Activated T-cell treated with anti-CD3 and anti-CD28 coated beads, Interleukin-2, amount 50 U/mL, for 48 hours (primary cell): ENCODE data around the gene PPP6R3.
A peak's percentile ranks its signal among the peaks of the same experiment; 100 is the strongest.
"Not testable (repeated sequence)": the region's sequence is repeated elsewhere in the genome, so short reads cannot be mapped to it uniquely, and the experiment has no call there.

Experiments used
- DNase-seq, 2 experiments: peaks; one replicate each; pipeline ENCODE4 v3.0.0-alpha.2; 2020

The PPP6R3 gene

GRCh38 chr11:68621826-68622225 lies 161.3 kb downstream of the PPP6R3 start:
- no peak for DNase-seq

GRCh38 chr11:68623706-68624105 lies 163.2 kb downstream of the PPP6R3 start:
- not testable (repeated sequence) for DNase-seq

GRCh38 chr11:68625069-68625468 lies 164.5 kb downstream of the PPP6R3 start:
- DNase-seq, result not testable (repeated sequence)

DNA sequence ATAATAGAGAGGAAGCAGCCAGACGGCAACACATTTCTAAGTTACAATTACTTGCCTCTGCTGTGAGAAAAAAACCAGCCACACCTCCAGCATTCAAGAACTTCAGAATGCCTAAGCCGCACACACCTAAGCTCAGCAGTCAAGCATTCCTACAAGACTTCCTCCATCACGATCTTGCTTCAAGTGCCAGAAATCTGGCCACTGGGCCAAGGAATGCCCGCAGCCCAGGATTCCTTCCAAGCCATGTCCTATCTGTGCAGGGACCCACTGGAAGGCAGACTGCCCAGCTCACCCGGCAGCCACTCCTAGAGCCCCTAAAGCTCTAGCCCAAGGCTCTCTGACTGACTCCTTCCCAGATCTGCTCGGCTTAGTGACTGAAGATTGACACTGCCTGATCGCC lies 165.7 kb downstream of the PPP6R3 start:
- DNase-seq, result not testable (repeated sequence)

DNA sequence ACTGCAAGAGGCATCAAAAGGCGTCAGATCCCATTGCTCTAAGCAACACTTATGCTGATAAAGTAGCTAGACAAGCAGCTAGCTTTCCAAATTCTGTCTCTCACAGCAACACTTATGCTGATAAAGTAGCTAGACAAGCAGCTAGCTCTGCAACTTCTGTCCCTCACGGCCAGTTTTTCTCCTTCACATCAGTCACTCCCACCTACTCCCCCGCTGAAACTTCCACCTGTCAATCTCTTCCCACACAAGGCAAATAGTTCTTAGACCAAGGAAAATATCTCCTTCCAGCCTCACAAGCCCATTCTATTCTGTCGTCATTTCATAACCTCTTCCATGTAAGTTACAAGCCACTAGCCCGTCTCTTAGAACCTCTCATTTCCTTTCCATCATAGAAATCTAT lies 168.3 kb downstream of the PPP6R3 start:
- DNase-seq, result not testable (repeated sequence)

- not testable (repeated sequence) for DNase-seq
These were observed 171.8 kb downstream of the PPP6R3 start for GRCh38 chr11:68632375-68632774.

DNA sequence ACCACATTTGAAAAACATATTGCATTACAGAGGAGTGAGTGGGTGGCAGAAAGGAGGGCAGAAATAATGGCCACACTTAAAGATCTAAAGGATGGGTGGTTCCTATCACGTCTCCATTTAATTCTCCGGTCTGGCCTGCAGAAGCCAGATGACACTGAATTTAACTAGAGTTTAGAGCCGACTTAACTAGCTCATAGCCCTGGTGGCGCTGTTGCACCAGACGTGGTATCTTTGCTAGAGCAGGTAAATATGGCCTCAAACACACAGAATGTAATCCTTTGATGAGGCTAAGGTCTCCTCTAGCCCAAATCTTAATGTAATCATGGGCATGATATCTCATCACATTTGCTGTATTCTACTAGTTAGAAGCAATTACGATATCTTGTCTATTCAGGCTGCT lies 172.2 kb downstream of the PPP6R3 start:
- peak; percentile 41 to 48 for DNase-seq

DNA sequence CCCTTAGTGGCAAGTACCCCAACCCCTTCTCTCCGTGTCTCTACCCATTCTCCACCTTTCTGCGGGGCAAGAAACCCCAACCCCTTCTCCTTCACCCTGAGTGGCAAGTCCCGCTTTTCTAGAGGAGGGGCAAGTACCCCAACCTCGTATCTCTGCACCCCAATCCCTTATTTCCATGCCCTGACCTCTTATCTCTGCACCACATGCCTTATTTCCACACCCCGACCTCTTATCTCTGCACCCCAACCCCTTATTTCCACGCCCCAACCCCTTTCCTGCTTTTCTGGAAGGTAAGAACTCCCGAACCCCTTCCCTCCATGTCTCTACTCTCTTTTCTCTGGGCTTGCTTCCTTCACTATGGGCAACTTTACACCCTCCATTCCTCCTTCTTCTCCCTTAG lies 174.1 kb downstream of the PPP6R3 start:
- not testable (repeated sequence) for DNase-seq

- not testable (repeated sequence) for DNase-seq
These were observed 174.6 kb downstream of the PPP6R3 start for GRCh38 chr11:68635172-68635571.

DNA sequence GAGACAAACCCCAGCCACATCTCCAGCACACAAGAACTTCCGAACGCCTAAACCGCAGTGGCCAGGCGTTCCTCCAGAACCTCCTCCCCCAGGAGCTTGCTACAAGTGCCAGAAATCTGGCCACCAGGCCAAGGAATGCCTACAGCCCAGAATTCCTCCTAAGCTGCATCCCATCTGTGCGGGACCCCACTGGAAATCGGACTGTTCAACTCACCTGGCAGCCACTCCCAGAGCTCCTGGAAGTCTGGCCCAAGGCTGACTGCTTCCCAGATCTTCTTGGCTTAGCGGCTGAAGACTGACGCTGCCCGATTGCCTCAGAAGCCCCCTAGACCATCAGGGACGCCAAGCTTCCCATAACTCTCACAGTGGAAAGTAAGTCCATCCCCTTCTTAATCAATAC lies 175.3 kb downstream of the PPP6R3 start:
- not testable (repeated sequence) for DNase-seq

- not testable (repeated sequence) for DNase-seq
These were observed 178.8 kb downstream of the PPP6R3 start for GRCh38 chr11:68639322-68639721.

DNA sequence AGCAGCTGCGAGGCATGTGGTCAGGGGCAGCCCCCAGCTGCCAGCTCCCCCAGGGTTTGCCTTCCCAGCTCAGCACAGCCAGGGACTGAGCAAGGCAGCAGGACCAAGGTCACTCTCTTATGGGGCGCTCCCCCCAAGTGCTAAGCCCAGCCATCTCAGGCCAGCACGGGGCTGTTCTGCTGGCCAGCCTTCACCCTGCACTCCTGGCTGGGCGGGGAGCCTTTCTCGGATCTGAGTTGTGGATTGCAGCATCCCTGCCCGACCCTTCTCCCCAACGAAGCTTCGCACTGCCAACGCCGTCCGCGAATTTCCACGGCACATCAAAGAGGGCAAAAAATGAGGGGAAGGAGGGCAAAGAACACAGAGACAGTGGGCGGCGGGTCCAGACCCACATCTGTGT lies 181.3 kb downstream of the PPP6R3 start:
- no peak for DNase-seq

GRCh38 chr11:68643585-68643984 lies 183.0 kb downstream of the PPP6R3 start:
- no peak for DNase-seq

GRCh38 chr11:68646832-68647231 lies 186.3 kb downstream of the PPP6R3 start:
- DNase-seq, result no peak

DNA sequence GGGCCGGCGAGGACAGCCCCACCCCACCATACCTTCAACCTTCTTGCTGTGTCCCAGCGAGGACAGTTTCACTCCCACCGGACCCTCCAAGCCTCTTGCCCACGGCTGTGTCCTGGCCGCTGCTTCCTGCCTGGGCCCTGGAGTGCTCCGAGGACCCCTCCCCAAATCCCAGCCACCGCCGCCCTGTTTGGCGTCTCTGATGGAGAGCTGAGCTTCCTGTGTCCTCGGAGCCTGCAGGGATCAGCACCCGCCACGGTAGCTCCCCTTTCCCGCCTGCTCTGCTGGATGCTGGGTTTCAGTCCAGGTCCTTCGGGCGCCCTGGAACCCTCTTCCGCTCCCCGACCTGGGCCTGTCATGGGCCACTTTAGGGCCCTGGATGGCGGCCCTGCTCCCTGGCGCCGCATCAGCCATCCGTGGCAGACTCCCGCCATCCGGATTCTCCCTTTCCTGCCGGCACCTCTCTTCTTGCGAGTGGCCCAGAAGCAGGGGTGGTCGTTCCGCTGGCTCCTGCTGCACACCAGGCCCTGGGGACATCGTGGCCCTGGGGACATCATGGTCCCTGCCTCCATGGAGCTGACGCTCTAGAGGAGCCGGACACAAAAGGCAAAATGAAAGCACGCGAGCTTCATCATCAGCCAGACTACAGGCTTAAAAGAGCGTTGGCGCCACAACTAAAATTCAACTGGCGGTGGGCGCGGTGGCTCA lies 189.5 kb downstream of the PPP6R3 start:
- DNase-seq, result no peak

GRCh38 chr11:68650801-68651200 lies 190.2 kb downstream of the PPP6R3 start:
- DNase-seq, result no peak

- no peak for DNase-seq
These were observed 190.8 kb downstream of the PPP6R3 start for GRCh38 chr11:68651208-68651984.

DNA sequence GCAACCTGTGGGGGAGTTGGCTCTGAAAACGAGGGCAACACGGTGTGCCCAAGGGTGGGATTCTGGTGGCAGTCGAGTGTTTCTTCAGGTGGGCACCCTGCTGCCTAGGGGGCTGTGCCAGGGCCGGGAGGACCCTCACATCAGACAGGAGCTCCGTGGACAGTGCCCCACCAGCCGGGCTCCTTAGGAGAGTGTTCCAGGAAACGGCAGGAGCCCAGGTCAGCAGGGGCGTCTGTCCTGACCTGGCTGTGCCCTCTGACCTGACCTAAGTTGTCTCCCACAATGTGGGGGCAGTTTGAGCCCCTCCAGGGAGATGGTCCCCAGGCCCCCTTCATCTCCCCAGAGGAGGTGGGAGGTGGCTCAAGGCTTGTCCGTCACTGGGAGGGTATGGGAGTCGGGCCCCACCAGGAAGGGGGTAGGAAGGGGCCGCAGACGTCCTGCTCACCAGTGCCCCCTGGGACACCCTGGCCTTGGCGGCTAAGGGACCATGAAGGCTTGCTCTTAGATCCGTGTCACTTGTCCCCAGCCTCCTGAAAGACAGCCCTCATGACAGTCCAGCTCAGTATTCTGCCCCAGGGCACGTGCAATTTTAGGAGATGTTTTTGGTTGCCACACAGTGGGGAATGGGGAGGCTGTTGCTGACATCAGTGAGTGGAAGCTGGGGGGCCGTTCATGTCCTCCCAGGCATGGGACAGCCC lies 191.6 kb downstream of the PPP6R3 start:
- DNase-seq, result no peak

GRCh38 chr11:68652683-68653156 lies 192.2 kb downstream of the PPP6R3 start:
- DNase-seq, result no peak

DNA sequence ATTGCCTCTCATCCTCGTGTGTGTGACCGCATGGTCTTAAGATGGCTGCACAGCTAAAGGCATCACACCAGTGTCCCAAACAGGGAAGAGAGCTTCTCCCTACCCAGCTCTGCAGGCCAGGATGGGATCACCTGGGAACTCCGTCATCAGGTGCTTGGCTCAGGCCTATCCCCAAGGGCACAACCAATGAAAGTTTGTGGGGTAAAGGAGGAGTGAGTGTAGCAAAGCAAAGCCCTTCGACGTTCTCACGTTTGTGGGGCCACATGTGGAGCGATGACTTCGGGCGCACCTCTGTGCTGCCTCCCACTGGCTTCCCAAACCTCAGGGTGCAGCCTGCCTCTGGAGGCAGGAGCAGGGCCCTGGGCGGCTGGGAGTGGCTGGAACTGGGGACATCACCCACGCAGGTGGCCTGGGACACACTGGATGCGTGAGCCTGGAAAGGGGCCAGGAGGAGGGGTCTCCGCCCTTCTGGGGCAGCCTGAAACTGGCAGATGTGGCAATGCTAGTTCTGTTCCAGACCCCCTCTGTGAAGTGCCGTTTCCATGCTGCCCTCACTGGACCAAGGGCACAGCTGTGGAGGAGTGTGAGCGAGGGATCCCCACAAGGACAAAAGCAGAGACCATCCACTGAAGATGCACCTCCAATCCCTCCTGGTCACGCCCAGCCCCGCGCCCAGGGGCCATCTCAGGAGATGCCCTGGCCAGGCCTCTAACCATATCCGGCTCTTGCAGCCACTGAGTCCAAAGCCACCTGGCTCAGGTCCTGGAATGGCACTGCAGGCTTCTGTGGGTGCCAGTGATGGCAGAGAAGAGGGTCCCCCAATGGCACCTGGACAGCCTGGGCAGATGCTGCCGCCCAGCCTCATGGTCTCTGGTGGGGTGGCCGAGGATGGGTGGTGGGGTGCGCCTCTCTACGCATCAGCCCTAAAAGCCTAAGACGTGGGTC lies 193.2 kb downstream of the PPP6R3 start:
- no peak for DNase-seq

DNA sequence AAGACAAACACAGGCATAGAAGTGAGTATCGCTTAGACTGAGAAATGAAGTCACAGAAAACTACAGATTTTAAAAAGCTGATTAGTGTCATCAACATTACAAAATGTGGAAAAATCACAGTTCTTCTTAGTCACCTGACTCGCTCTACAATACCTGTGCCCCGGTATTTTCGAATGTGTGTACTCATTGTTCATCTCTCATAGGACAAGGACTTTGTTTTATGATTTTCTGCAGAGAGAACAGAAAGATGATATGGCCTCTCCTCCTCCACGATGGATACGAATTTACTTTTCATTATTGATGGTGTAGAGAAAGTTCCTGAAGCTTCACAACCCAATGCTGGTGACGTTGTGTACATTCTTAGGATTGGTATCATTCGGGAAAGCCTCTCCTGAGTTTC lies 194.4 kb downstream of the PPP6R3 start:
- DNase-seq, result no peak

- DNase-seq, result no peak
These were observed 194.9 kb downstream of the PPP6R3 start for GRCh38 chr11:68655406-68655805.
